GM23338 (cell line): ENCODE results near the gene APOC1. TPM values are rescaled to one million over a fixed set of nuclear protein-coding genes. Genes with fewer than 3 reads are reported as not detected.
"Not testable (repeated sequence)": the region's sequence is repeated elsewhere in the genome, so short reads cannot be mapped to it uniquely, and the experiment has no call there.

Experiments
- ATAC-seq: fragments of 200-7000 bp; cut with Tn5 transposase; 3 replicates; pipeline ENCODE4 v1.9.1; 2020
- DNase-seq: peaks from one replicate; pipeline ENCODE4 v3.0.0-alpha.2; 2015; ENCODE audit warnings: low spot score
- H2AFZ ChIP-seq: fragments of 200-600 bp; sonication (generic); 2 replicates; pipeline ENCODE4 v1.8.0; 2016; ENCODE audit warnings: antibody characterized with exemption, mild to moderate bottlenecking, moderate library complexity
- H3F3A ChIP-seq: fragments of 200-600 bp; sonication (generic); replicated peaks from 2 replicates; pipeline ENCODE4 v1.8.0; 2017; ENCODE audit warnings: antibody characterized with exemption, mixed run types, low read depth
- H3K27ac ChIP-seq: fragments of 200-600 bp; sonication (generic); 2 replicates; pipeline ENCODE4 v1.6.1; 2016; ENCODE audit warnings: low read depth
- H3K27me3 ChIP-seq: fragments of 200-600 bp; sonication (generic); 2 replicates; pipeline ENCODE4 v1.8.0; 2016; ENCODE audit warnings: mild to moderate bottlenecking, mixed run types, moderate library complexity; ENCODE audit not compliant: insufficient read depth
- H3K36me3 ChIP-seq: fragments of 200-600 bp; sonication (generic); 2 replicates; pipeline ENCODE4 v1.8.0; 2016; ENCODE audit warnings: mild to moderate bottlenecking; ENCODE audit not compliant: insufficient read depth
- H3K4me1 ChIP-seq: fragments of 200-600 bp; sonication (generic); 2 replicates; pipeline ENCODE4 v1.8.0; 2016; ENCODE audit warnings: mild to moderate bottlenecking, moderate library complexity; ENCODE audit not compliant: insufficient read depth
- H3K4me2 ChIP-seq: fragments of 200-600 bp; sonication (generic); 2 replicates; pipeline ENCODE4 v1.7.1; 2017; ENCODE audit warnings: mixed run types
- H3K4me3 ChIP-seq: fragments of 200-600 bp; sonication (generic); 2 replicates; pipeline ENCODE4 v1.6.1; 2016; ENCODE audit warnings: mixed run types
- H3K79me2 ChIP-seq: fragments of 200-600 bp; sonication (generic); replicated peaks from 2 replicates; pipeline ENCODE4 v1.8.0; 2017; ENCODE audit warnings: mild to moderate bottlenecking; ENCODE audit not compliant: insufficient read depth
- H3K9me2 ChIP-seq: fragments of 200-600 bp; sonication (generic); 2 replicates; pipeline ENCODE4 v1.8.0; 2017; ENCODE audit not compliant: insufficient read depth
- H4K20me1 ChIP-seq: fragments of 200-600 bp; sonication (generic); replicated peaks from 2 replicates; pipeline ENCODE4 v1.8.0; 2017; ENCODE audit warnings: mild to moderate bottlenecking; ENCODE audit not compliant: insufficient read depth
- H3K27ac Mint-ChIP-seq: 2 replicates; pipeline ENCODE4 v1.8.0; 2020; ENCODE audit warnings: inconsistent platforms, mild to moderate bottlenecking, moderate library complexity, mixed read lengths
- H3K27me3 Mint-ChIP-seq: 3 replicates; pipeline ENCODE4 v1.8.0; 2022; ENCODE audit warnings: low read depth, mild to moderate bottlenecking, moderate library complexity, mixed read lengths, inconsistent platforms; ENCODE audit not compliant: insufficient read depth, poor library complexity
- H3K36me3 Mint-ChIP-seq: 3 replicates; pipeline ENCODE4 v1.8.0; 2021; ENCODE audit warnings: low read depth, mild to moderate bottlenecking, inconsistent platforms, moderate library complexity, mixed read lengths
- H3K4me1 Mint-ChIP-seq: 3 replicates; pipeline ENCODE4 v1.8.0; 2020; ENCODE audit warnings: mild to moderate bottlenecking, inconsistent platforms, mixed read lengths
- H3K4me3 Mint-ChIP-seq: 3 replicates; pipeline ENCODE4 v1.8.0; 2021; ENCODE audit warnings: moderate library complexity, mild to moderate bottlenecking, inconsistent platforms, mixed read lengths
- H3K9me3 Mint-ChIP-seq: 3 replicates; pipeline ENCODE4 v1.8.0; 2020; ENCODE audit warnings: moderate library complexity, mild to moderate bottlenecking, inconsistent platforms, mixed read lengths
- EZH2phosphoT487 ChIP-seq: fragments of 200-600 bp; sonication (generic); IDR thresholded peaks from one replicate; pipeline ENCODE4 v1.8.1; 2018; ENCODE audit warnings: antibody characterized with exemption; ENCODE audit not compliant: unreplicated experiment
- NANOG ChIP-seq: IDR thresholded peaks from 2 replicates; pipeline ENCODE4 v1.6.1; 2016; ENCODE audit warnings: antibody characterized with exemption, borderline replicate concordance
- REST ChIP-seq: IDR thresholded peaks from one replicate; pipeline ENCODE4 v1.6.1; 2018; ENCODE audit warnings: antibody characterized with exemption; ENCODE audit not compliant: unreplicated experiment
- STAT1 ChIP-seq: IDR thresholded peaks from one replicate; pipeline ENCODE4 v1.6.1; 2016; ENCODE audit warnings: antibody characterized with exemption; ENCODE audit not compliant: unreplicated experiment
- ZNF114 ChIP-seq: fragments of 250-450 bp; sonication (Bioruptor Pico); IDR thresholded peaks from 2 replicates; pipeline ENCODE4 v1.5.0; 2020; ENCODE audit warnings: mild to moderate bottlenecking, moderate library complexity
- polyA plus RNA-seq: library from polyadenylated mRNA; unstranded; fragments of >200 nt; fragmentation: Nextera tagmentation; extraction: Ambion mirVana; gene quantifications from 2 replicates; pipeline ENCODE4 v1.2.1, GENCODE V29; 2016
- total RNA-seq: library from RNA; depleted of rRNA; stranded (reverse); fragments of >200 nt; shearing (Covaris generic); gene quantifications from 2 replicates; pipeline ENCODE4 v1.2.3, GENCODE V29; 2014
- TF ChIP-seq, protein P1 (sequence below): fragments of 250-450 bp; sonication (Bioruptor Pico); IDR thresholded peaks from 2 replicates; pipeline ENCODE4 v1.5.0; 2020; ENCODE audit warnings: mild to moderate bottlenecking, moderate library complexity

Gene APOC1
- total and polyA plus RNA-seq, 2 experiments from 2014 or later: 26.8 to 221 TPM

GRCh38 chr19:44926245-44927077, 12.1 kb downstream of the APOC1 start:
- not testable (repeated sequence) for H3K79me2 ChIP-seq, H3F3A ChIP-seq, DNase-seq, H3K36me3 ChIP-seq, H3K9me2 ChIP-seq, H3K27ac ChIP-seq, H3K27me3 ChIP-seq, H4K20me1 ChIP-seq, H3K36me3 Mint-ChIP-seq, H3K9me3 Mint-ChIP-seq, H2AFZ ChIP-seq
- Histone ChIP-seq H3K4me1 (peaks cover 10% of the 10 kb centered on the region; the same call in 1 of the 2 replicates), H3K4me2 (peak overlapping the region; percentile 77), H3K4me3 (peak overlapping the region; percentile 39; the same call in 1 of the 2 replicates)
- Mint-ChIP-seq H3K27me3 (peaks cover 23% of the 10 kb centered on the region), H3K27ac (peak overlapping the region; percentile 93), H3K4me3 (peak overlapping the region; percentile 58), H3K4me1 (peaks cover 19% of the 10 kb centered on the region)
- peak; percentile 61 for ATAC-seq

DNA sequence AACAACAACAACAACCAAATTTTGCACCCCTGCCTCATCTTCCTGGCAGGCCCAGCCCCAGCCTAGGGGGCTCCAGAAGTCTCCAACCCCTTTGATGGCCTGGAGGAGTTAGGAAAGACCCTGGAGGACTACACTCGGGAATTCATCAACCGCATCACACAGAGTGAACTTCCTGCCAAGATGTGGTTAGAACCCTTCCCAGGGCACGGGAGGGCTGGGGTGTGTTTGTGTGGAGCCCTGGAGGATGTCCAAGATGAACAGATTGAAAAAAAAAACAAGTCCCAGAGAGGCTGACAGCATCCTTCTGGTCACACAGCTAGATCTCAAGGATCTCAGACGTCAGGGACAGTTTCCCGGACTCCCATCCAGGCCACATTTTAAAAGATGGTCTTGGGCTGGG, 13.3 kb downstream of the APOC1 start:
- H3K27ac ChIP-seq: no peak overlapping the region
- H3K79me2 ChIP-seq: no peaks in the 10 kb centered on the region
- TF ChIP-seq NANOG (no peak), REST (no peak), STAT1 (no peak), ZNF114 (CRISPR knock-in tag) (no peak), EZH2phosphoT487 (no peak)
- TF ChIP-seq, protein P1, sequence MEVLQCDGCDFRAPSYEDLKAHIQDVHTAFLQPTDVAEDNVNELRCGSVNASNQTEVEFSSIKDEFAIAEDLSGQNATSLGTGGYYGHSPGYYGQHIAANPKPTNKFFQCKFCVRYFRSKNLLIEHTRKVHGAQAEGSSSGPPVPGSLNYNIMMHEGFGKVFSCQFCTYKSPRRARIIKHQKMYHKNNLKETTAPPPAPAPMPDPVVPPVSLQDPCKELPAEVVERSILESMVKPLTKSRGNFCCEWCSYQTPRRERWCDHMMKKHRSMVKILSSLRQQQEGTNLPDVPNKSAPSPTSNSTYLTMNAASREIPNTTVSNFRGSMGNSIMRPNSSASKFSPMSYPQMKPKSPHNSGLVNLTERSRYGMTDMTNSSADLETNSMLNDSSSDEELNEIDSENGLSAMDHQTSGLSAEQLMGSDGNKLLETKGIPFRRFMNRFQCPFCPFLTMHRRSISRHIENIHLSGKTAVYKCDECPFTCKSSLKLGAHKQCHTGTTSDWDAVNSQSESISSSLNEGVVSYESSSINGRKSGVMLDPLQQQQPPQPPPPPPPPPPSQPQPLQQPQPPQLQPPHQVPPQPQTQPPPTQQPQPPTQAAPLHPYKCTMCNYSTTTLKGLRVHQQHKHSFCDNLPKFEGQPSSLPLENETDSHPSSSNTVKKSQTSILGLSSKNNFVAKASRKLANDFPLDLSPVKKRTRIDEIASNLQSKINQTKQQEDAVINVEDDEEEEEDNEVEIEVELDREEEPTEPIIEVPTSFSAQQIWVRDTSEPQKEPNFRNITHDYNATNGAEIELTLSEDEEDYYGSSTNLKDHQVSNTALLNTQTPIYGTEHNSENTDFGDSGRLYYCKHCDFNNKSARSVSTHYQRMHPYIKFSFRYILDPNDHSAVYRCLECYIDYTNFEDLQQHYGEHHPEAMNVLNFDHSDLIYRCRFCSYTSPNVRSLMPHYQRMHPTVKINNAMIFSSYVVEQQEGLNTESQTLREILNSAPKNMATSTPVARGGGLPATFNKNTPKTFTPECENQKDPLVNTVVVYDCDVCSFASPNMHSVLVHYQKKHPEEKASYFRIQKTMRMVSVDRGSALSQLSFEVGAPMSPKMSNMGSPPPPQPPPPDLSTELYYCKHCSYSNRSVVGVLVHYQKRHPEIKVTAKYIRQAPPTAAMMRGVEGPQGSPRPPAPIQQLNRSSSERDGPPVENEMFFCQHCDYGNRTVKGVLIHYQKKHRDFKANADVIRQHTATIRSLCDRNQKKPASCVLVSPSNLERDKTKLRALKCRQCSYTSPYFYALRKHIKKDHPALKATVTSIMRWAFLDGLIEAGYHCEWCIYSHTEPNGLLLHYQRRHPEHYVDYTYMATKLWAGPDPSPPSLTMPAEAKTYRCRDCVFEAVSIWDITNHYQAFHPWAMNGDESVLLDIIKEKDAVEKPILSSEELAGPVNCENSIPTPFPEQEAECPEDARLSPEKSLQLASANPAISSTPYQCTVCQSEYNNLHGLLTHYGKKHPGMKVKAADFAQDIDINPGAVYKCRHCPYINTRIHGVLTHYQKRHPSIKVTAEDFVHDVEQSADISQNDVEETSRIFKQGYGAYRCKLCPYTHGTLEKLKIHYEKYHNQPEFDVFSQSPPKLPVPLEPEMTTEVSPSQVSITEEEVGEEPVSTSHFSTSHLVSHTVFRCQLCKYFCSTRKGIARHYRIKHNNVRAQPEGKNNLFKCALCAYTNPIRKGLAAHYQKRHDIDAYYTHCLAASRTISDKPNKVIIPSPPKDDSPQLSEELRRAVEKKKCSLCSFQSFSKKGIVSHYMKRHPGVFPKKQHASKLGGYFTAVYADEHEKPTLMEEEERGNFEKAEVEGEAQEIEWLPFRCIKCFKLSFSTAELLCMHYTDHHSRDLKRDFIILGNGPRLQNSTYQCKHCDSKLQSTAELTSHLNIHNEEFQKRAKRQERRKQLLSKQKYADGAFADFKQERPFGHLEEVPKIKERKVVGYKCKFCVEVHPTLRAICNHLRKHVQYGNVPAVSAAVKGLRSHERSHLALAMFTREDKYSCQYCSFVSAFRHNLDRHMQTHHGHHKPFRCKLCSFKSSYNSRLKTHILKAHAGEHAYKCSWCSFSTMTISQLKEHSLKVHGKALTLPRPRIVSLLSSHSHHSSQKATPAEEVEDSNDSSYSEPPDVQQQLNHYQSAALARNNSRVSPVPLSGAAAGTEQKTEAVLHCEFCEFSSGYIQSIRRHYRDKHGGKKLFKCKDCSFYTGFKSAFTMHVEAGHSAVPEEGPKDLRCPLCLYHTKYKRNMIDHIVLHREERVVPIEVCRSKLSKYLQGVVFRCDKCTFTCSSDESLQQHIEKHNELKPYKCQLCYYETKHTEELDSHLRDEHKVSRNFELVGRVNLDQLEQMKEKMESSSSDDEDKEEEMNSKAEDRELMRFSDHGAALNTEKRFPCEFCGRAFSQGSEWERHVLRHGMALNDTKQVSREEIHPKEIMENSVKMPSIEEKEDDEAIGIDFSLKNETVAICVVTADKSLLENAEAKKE (CRISPR knock-in tag): no peak
- no peaks in the 10 kb centered on the region for H3K36me3 ChIP-seq
- H4K20me1 ChIP-seq: no peaks in the 10 kb centered on the region
- H3K27me3 Mint-ChIP-seq: peaks cover 19% of the 10 kb centered on the region
- H3F3A ChIP-seq: no peaks in the 10 kb centered on the region
- no peak for ATAC-seq
- no peaks in the 10 kb centered on the region for H3K9me2 ChIP-seq
- no peak overlapping the region for H3K4me2 ChIP-seq
- no peak overlapping the region for H3K4me3 Mint-ChIP-seq
- peaks cover 10% of the 10 kb centered on the region; the same call in 1 of the 2 replicates for H3K4me1 ChIP-seq
- H3K27ac Mint-ChIP-seq: no peak overlapping the region
- no peak overlapping the region for H3K4me3 ChIP-seq
- H3K4me1 Mint-ChIP-seq: peaks cover 19% of the 10 kb centered on the region
- no peaks in the 10 kb centered on the region for H3K27me3 ChIP-seq
- no peak for DNase-seq
- peak overlapping the region; percentile 83 for H2AFZ ChIP-seq
- H3K36me3 Mint-ChIP-seq: no peaks in the 10 kb centered on the region; the same call in 2 of the 3 replicates
- H3K9me3 Mint-ChIP-seq: no peaks in the 10 kb centered on the region; the same call in 2 of the 3 replicates
